IMR-90 (cell line): Measurements from ENCODE around the gene SGSM2. TPM values are rescaled to one million over a fixed set of nuclear protein-coding genes. Genes with fewer than 3 reads are reported as not detected.

ENCODE experiments used
- ATAC-seq: fragments of 200-7000 bp; cut with Tn5 transposase; 2 replicates; pipeline ENCODE4 v1.9.1; 2020; ENCODE audit warnings: low read depth, mild to moderate bottlenecking, moderate library complexity
- BruUV-seq: library from RNA; stranded (reverse); fragments of 400-500 nt; replicated peaks from 2 replicates; lab custom pipeline; 2021; lab: Mats Ljungman, UMichigan
- CTCF ChIA-PET: fragments of 300-600 bp; formaldehyde crosslinking; extraction: SDS; loops from one replicate; lab custom pipeline; 2021; ENCODE audit warnings: antibody characterized with exemption; lab: Yijun Ruan, JAX
- POLR2A ChIA-PET: fragments of 300-600 bp; sonication (Branson Sonifier 250); formaldehyde crosslinking; loops from one replicate; lab custom pipeline; 2022; ENCODE audit warnings: antibody characterized with exemption; ENCODE audit not compliant: unreplicated experiment; lab: Charles Lee
- DNase-seq: peaks from one replicate; pipeline ENCODE4 v3.0.0; 2013
- H2AFZ ChIP-seq: replicated peaks from 2 replicates; pipeline ENCODE3; 2013; ENCODE audit warnings: low read length, mild to moderate bottlenecking; ENCODE audit not compliant: poor library complexity
- H2AK5ac ChIP-seq: 2 replicates; pipeline ENCODE4 v1.6.1; 2013; ENCODE audit warnings: low read depth, low read length, inconsistent platforms
- H2AK9ac ChIP-seq: replicated peaks from 2 replicates; pipeline ENCODE3; 2013; ENCODE audit warnings: mild to moderate bottlenecking, low read depth, low read length, moderate library complexity; ENCODE audit not compliant: poor library complexity
- H2BK120ac ChIP-seq: 2 replicates; pipeline ENCODE4 v1.6.1; 2013; ENCODE audit warnings: low read depth, low read length, inconsistent platforms
- H2BK15ac ChIP-seq: 3 replicates; pipeline ENCODE4 v1.6.1; 2013; ENCODE audit warnings: low read depth, low read length, inconsistent platforms
- H2BK20ac ChIP-seq: 2 replicates; pipeline ENCODE4 v1.6.1; 2013; ENCODE audit warnings: low read depth, mild to moderate bottlenecking, inconsistent platforms, low read length, moderate library complexity
- H2BK5ac ChIP-seq: 2 replicates; pipeline ENCODE4 v1.6.1; 2013; ENCODE audit warnings: mild to moderate bottlenecking, low read depth, low read length, inconsistent platforms; ENCODE audit not compliant: poor library complexity, severe bottlenecking
- H3K14ac ChIP-seq: replicated peaks from 2 replicates; pipeline ENCODE4 v1.6.1; 2013; ENCODE audit warnings: low read depth, low read length, inconsistent platforms
- H3K18ac ChIP-seq: 2 replicates; pipeline ENCODE4 v1.6.1; 2013; ENCODE audit warnings: low read depth, low read length, control low read depth
- H3K23ac ChIP-seq: 2 replicates; pipeline ENCODE4 v1.6.1; 2013; ENCODE audit warnings: low read depth, low read length, inconsistent platforms
- H3K27ac ChIP-seq: 2 replicates; pipeline ENCODE4 v1.5.1; 2013; ENCODE audit warnings: mild to moderate bottlenecking, control low read depth, low read length; ENCODE audit not compliant: insufficient read depth
- H3K27me3 ChIP-seq: 2 replicates; pipeline ENCODE4 v1.6.1; 2013; ENCODE audit warnings: low read length; ENCODE audit not compliant: control insufficient read depth, insufficient read depth
- H3K36me3 ChIP-seq: 2 replicates; pipeline ENCODE4 v1.6.1; 2013; ENCODE audit warnings: low read length, mixed read lengths; ENCODE audit not compliant: control insufficient read depth, insufficient read depth
- H3K4ac ChIP-seq: 2 replicates; pipeline ENCODE4 v1.6.1; 2013; ENCODE audit warnings: low read depth, low read length, inconsistent platforms
- H3K4me1 ChIP-seq: 2 replicates; pipeline ENCODE4 v1.6.1; 2013; ENCODE audit warnings: low read length, mixed read lengths; ENCODE audit not compliant: control insufficient read depth, insufficient read depth
- H3K4me2 ChIP-seq: 2 replicates; pipeline ENCODE4 v1.6.1; 2013; ENCODE audit warnings: low read depth, mild to moderate bottlenecking, control low read depth, low read length, moderate library complexity
- H3K4me3 ChIP-seq: 2 replicates; pipeline ENCODE4 v1.5.1; 2013; ENCODE audit warnings: low read depth, mild to moderate bottlenecking, control low read depth, low read length, moderate library complexity; ENCODE audit not compliant: insufficient read depth
- H3K56ac ChIP-seq: 2 replicates; pipeline ENCODE4 v1.6.1; 2013; ENCODE audit warnings: low read length, inconsistent platforms; ENCODE audit not compliant: insufficient read depth; ENCODE audit errors: extremely low read depth
- H3K79me1 ChIP-seq, 2 experiments: 2 replicates each; pipeline ENCODE4 v1.6.1; 2013; ENCODE audit warnings: low read length in 2 of 2, inconsistent platforms in 1 of 2, low read depth in 1 of 2
- H3K9ac ChIP-seq: 2 replicates; pipeline ENCODE4 v1.6.1; 2013; ENCODE audit warnings: low read depth, low read length, control low read depth
- H3K9me1 ChIP-seq: 2 replicates; pipeline ENCODE4 v1.6.1; 2013; ENCODE audit warnings: low read length, inconsistent platforms; ENCODE audit not compliant: insufficient read depth
- H3K9me3 ChIP-seq: 2 replicates; pipeline ENCODE4 v1.6.1; 2013; ENCODE audit warnings: low read length; ENCODE audit not compliant: control insufficient read depth, insufficient read depth
- H4K20me1 ChIP-seq: 2 replicates; pipeline ENCODE4 v1.6.1; 2013; ENCODE audit warnings: low read length, inconsistent platforms; ENCODE audit not compliant: insufficient read depth
- H4K5ac ChIP-seq: 2 replicates; pipeline ENCODE4 v1.6.1; 2013; ENCODE audit warnings: mild to moderate bottlenecking, low read depth, low read length, control low read depth
- H4K8ac ChIP-seq, 2 experiments: 2 replicates each; pipeline ENCODE4 v1.6.1; 2013; ENCODE audit warnings: low read depth in 2 of 2, low read length in 2 of 2, control low read depth in 1 of 2, inconsistent platforms in 1 of 2
- H4K91ac ChIP-seq: 2 replicates; pipeline ENCODE4 v1.6.1; 2013; ENCODE audit warnings: low read depth, low read length, inconsistent platforms; ENCODE audit not compliant: insufficient read depth
- ELK1 ChIP-seq: fragments of 150-350 bp; IDR thresholded peaks from 2 replicates; pipeline ENCODE4 v1.6.1; 2016; ENCODE audit warnings: low read depth, mild to moderate bottlenecking, low read length, moderate library complexity, borderline replicate concordance
- FOS ChIP-seq: fragments of 150-350 bp; IDR thresholded peaks from 2 replicates; pipeline ENCODE4 v1.6.1; 2016; ENCODE audit warnings: low read depth, low read length
- MAFK ChIP-seq: IDR thresholded peaks from 2 replicates; pipeline ENCODE4 v1.6.1; 2012; ENCODE audit warnings: low read depth, low read length, improper control_type of control experiment
- POLR2A ChIP-seq: IDR thresholded peaks from 2 replicates; pipeline ENCODE4 v1.6.1; 2012; ENCODE audit warnings: mild to moderate bottlenecking, low read depth, low read length
- RCOR1 ChIP-seq: IDR thresholded peaks from 2 replicates; pipeline ENCODE4 v1.6.1; 2012; ENCODE audit warnings: mild to moderate bottlenecking, low read length, improper control_type of control experiment; ENCODE audit not compliant: insufficient replicate concordance
- SMC3 ChIP-seq: fragments of 150-350 bp; IDR thresholded peaks from 2 replicates; pipeline ENCODE4 v1.6.1; 2016; ENCODE audit warnings: low read depth, mild to moderate bottlenecking, antibody characterized with exemption, low read length, moderate library complexity
- USF2 ChIP-seq: fragments of 150-350 bp; IDR thresholded peaks from 2 replicates; pipeline ENCODE4 v1.6.1; 2017; ENCODE audit warnings: mild to moderate bottlenecking, antibody characterized with exemption, low read length, low read depth
- WGBS, 2 experiments: methylation state at CpG; one replicate each; pipeline versions ENCODE4 v1.1.5 to v1.1.7; 2013; ENCODE audit warnings: missing lambda C conversion rate in 2 of 2; ENCODE audit not compliant: insufficient read length in 1 of 2; ENCODE audit errors: extremely low coverage in 2 of 2; 5-methylcytosine and 5-hydroxymethylcytosine counted together
- dilution Hi-C: fragments of 300-500 bp; cut with HindIII; formaldehyde crosslinking; loops from one replicate; pipeline ENCODE4 v1.14.3; 2018; ENCODE audit warnings: low sequenced_read_pairs; ENCODE audit not compliant: unreplicated experiment
- in situ Hi-C: fragments of 300-500 bp; cut with MboI; formaldehyde crosslinking; loops from 3 replicates; pipeline ENCODE4 v1.14.3; 2019; ENCODE audit warnings: low sequenced_read_pairs, inconsistent platforms, mixed read lengths
- intact Hi-C: fragments of 100-400 bp; cut with micrococcal nuclease; formaldehyde crosslinking; loops from 2 replicates; pipeline ENCODE4 v1.10.0; 2022
- polyA plus RNA-seq, 3 experiments: library from polyadenylated mRNA; depleted of rRNA; stranded (reverse); fragments of >200 nt; gene quantifications; 2 replicates each; pipeline ENCODE4 v1.2.3, GENCODE V29; 2012; ENCODE audit warnings: low replicate concordance in 1 of 3
- total RNA-seq: library from RNA; depleted of rRNA; stranded (reverse); fragments of >200 nt; gene quantifications from 2 replicates; pipeline ENCODE4 v1.2.3, GENCODE V29; 2012
- TF ChIP-seq, protein P1 (sequence below): conservative IDR thresholded peaks from 2 replicates; pipeline ENCODE4 v1.5.1; 2012; ENCODE audit warnings: mild to moderate bottlenecking, low read depth, low read length, improper control_type of control experiment

The SGSM2 gene
- total and polyA plus RNA-seq, 2 of the 4 experiments (the other 2 are of a cell fraction): 13.6 to 81.2 TPM

- intact Hi-C loops (no loop called here), dilution Hi-C loops (no loop called here), in situ Hi-C loops (no loop called here)
- no peak overlapping the region for H4K5ac ChIP-seq
- no peak overlapping the region for H3K27ac ChIP-seq
- no peak overlapping the region for H2BK20ac ChIP-seq
- peaks cover 11 to 43% of the 10 kb centered on the region in 2 experiments for H3K79me1 ChIP-seq
- no peak overlapping the region for H3K14ac ChIP-seq
- H3K4ac ChIP-seq: no peak overlapping the region
- no peak overlapping the region for H3K4me2 ChIP-seq
- H4K20me1 ChIP-seq: peaks cover 13% of the 10 kb centered on the region
- no peak for ATAC-seq
- no peak overlapping the region for H2BK15ac ChIP-seq
- ChIA-PET POLR2A (no interaction called here), CTCF (no interaction called here)
- peaks cover 19% of the 10 kb centered on the region for H3K36me3 ChIP-seq
- TF ChIP-seq POLR2A (no peak), SMC3 (no peak), ELK1 (no peak), MAFK (no peak), RCOR1 (no peak), USF2 (no peak), FOS (no peak)
- TF ChIP-seq, protein P1, sequence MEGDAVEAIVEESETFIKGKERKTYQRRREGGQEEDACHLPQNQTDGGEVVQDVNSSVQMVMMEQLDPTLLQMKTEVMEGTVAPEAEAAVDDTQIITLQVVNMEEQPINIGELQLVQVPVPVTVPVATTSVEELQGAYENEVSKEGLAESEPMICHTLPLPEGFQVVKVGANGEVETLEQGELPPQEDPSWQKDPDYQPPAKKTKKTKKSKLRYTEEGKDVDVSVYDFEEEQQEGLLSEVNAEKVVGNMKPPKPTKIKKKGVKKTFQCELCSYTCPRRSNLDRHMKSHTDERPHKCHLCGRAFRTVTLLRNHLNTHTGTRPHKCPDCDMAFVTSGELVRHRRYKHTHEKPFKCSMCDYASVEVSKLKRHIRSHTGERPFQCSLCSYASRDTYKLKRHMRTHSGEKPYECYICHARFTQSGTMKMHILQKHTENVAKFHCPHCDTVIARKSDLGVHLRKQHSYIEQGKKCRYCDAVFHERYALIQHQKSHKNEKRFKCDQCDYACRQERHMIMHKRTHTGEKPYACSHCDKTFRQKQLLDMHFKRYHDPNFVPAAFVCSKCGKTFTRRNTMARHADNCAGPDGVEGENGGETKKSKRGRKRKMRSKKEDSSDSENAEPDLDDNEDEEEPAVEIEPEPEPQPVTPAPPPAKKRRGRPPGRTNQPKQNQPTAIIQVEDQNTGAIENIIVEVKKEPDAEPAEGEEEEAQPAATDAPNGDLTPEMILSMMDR: no peak
- H3K18ac ChIP-seq: no peak overlapping the region
- H2AFZ ChIP-seq: no peak overlapping the region
- no peak overlapping the region for H2BK5ac ChIP-seq
- no TSS peak for BruUV-seq
- WGBS, 2 experiments: no CpG with 5 or more reads among the region's 5 CpGs
- H3K23ac ChIP-seq: no peak overlapping the region
- no peak overlapping the region for H2BK120ac ChIP-seq
- no peak for DNase-seq
- H3K56ac ChIP-seq: no peak overlapping the region
- no peak overlapping the region for H2AK9ac ChIP-seq
- H4K8ac ChIP-seq: no peak overlapping the region
- H3K9me1 ChIP-seq: peaks cover 7% of the 10 kb centered on the region
- no peaks in the 10 kb centered on the region for H3K27me3 ChIP-seq
- H3K4me1 ChIP-seq: peaks cover 8% of the 10 kb centered on the region
- no peak overlapping the region for H2AK5ac ChIP-seq
- H4K91ac ChIP-seq: no peak overlapping the region
- no peak overlapping the region for H3K4me3 ChIP-seq
- no peak overlapping the region for H3K9ac ChIP-seq
- H3K9me3 ChIP-seq: no peaks in the 10 kb centered on the region
Measured at GRCh38 chr17:2343421-2343820, 6.1 kb downstream of the SGSM2 start.
